Neural progenitor cell (in vitro differentiated cells): Measurements from ENCODE around the gene BUD23.

Experiments
- CTCF ChIP-seq: fragments of 200-600 bp; sonication (generic); IDR thresholded peaks from 2 replicates; pipeline ENCODE4 v1.5.1; 2017; ENCODE audit warnings: antibody characterized with exemption, mild to moderate bottlenecking
- EZH2 ChIP-seq: fragments of 200-600 bp; sonication (generic); IDR thresholded peaks from 2 replicates; pipeline ENCODE4 v1.6.1; 2017; ENCODE audit warnings: antibody characterized with exemption, mild to moderate bottlenecking, moderate library complexity

GRCh38 chr7:73734619-73735527 is 51.5 kb downstream of the BUD23 start:
- TF ChIP-seq EZH2 (no peak), CTCF (peak; percentile 86)
